ENCODE measurements around the gene ADAM12. TPM values are rescaled to one million over a fixed set of nuclear protein-coding genes. Genes with fewer than 3 reads are reported as not detected.

ADAM12 gene
- total RNA-seq: 1 to 10 TPM in 5 of 7 donors, under 1 TPM in 2; 0.51 to 7.0 (median 1.4) TPM
- polyA plus RNA-seq: under 1 TPM; 0.51 to 0.72 (median 0.71) TPM
- long read RNA-seq, donor 1: 0 reads
- long read RNA-seq, donor 2: 0 reads

GRCh38 chr10:126387931-126388911 is at the start of gene ADAM12:
ADAM12 (minus strand) TSS chr10:126388477; CDS start chr10:126388145, 332 bp downstream.
- peaks cover 0 to 56% (median 21%) of the 10 kb centered on the region in 7 donors for H3K27me3 ChIP-seq (replicated peaks in 1 of 7)
- H3K4me1 ChIP-seq: peaks cover 5 to 29% (median 13%) of the 10 kb centered on the region in 6 donors
- H3K4me3 ChIP-seq: peak within 1 kb of the TSS in 7 of 8 donors; percentile 26 to 61 (median 39)
- TF ChIP-seq POLR2A (IDR thresholded peaks at IDR 0.05) (no peak), CTCF (IDR thresholded peaks at IDR 0.05 in 8 of 11, conservative IDR thresholded peaks at IDR 0.05 in 3 of 11) (no peak), POLR2AphosphoS5 (IDR thresholded peaks at IDR 0.05) (no peak)
- no peaks in the 10 kb centered on the region for H3K36me3 ChIP-seq
- WGBS, 5 donors: 3 to 10% (median 7%) methylated on average over 42 to 127 of the region's 127 CpGs
- intact Hi-C loops (cut with DNase I; ENCODE audit: low total_unique reads): loop anchor here (5.0 kb wide), 1 partner anchor 406 kb away; no protein-coding TSS in a partner anchor
- no peak for DNase-seq
- H3K27ac ChIP-seq: peak within 1 kb of the TSS in 4 of 8 donors; percentile 15 to 42 (median 30)
- H3K9me3 ChIP-seq: peaks cover 0 to 4% (median 0%) of the 10 kb centered on the region in 8 donors

GRCh38 chr10:126437635-126438406 is 49.5 kb upstream of the ADAM12 start:
- Histone ChIP-seq H3K27ac (no peak overlapping the region), H3K9me3 (peaks cover 0 to 16% (median 0%) of the 10 kb centered on the region in 8 donors), H3K27me3 (replicated peaks in 1 of 7) (peaks cover 0 to 6% (median 0%) of the 10 kb centered on the region in 7 donors), H3K4me1 (no peaks in the 10 kb centered on the region), H3K36me3 (no peaks in the 10 kb centered on the region), H3K4me3 (no peak overlapping the region)
- no peak for TF ChIP-seq POLR2AphosphoS5 (IDR thresholded peaks at IDR 0.05)
- no peak for TF ChIP-seq POLR2A (IDR thresholded peaks at IDR 0.05)
- no peak for TF ChIP-seq CTCF (IDR thresholded peaks at IDR 0.05 in 8 of 11, conservative IDR thresholded peaks at IDR 0.05 in 3 of 11)
- no peak for DNase-seq
- intact Hi-C loops (cut with DNase I; ENCODE audit: low total_unique reads): no loop called here
- 46 to 67% (median 61%) methylated on average over 2 of the region's 2 CpGs for WGBS, 5 donors

GRCh38 chr10:126434235-126434634 is 46.0 kb upstream of the ADAM12 start:
- H3K4me3 ChIP-seq: no peak overlapping the region
- no peaks in the 10 kb centered on the region for H3K36me3 ChIP-seq
- TF ChIP-seq POLR2A (IDR thresholded peaks at IDR 0.05) (no peak), POLR2AphosphoS5 (IDR thresholded peaks at IDR 0.05) (no peak), CTCF (IDR thresholded peaks at IDR 0.05 in 8 of 11, conservative IDR thresholded peaks at IDR 0.05 in 3 of 11) (no peak)
- no peaks in the 10 kb centered on the region for H3K4me1 ChIP-seq
- 61 to 80% (median 70%) methylated on average over 5 of the region's 5 CpGs for WGBS, 5 donors
- no peak overlapping the region for H3K27ac ChIP-seq
- H3K27me3 ChIP-seq (replicated peaks in 1 of 7): peaks cover 0 to 6% (median 0%) of the 10 kb centered on the region in 7 donors
- DNase-seq: no peak
- peaks cover 0 to 6% (median 0%) of the 10 kb centered on the region in 8 donors for H3K9me3 ChIP-seq
- intact Hi-C loops (cut with DNase I; ENCODE audit: low total_unique reads): no loop called here

Measured in spleen (tissue), 13 donors.